GM18498 (cell line): ENCODE results near the gene GFRAL.
"Not testable (repeated sequence)": the region's sequence is repeated elsewhere in the genome, so short reads cannot be mapped to it uniquely, and the experiment has no call there.

Experiments
- ATAC-seq: cut with Tn5 transposase; IDR thresholded peaks from one replicate; pipeline ENCODE4 v1.9.1; 2021; ENCODE audit warnings: mild to moderate bottlenecking, moderate library complexity; ENCODE audit not compliant: unreplicated experiment

Gene GFRAL

GRCh38 chr6:55327169-55327568, at the start of gene GFRAL:
GFRAL (plus strand) TSS chr6:55327469; CDS start chr6:55327555, 86 bp downstream.
- no peak for ATAC-seq

GRCh38 chr6:55277646-55278045, 49.6 kb upstream of the GFRAL start:
- ATAC-seq: no peak

- no peak for ATAC-seq
Measured at GRCh38 chr6:55281215-55281614, 46.1 kb upstream of the GFRAL start.

GRCh38 chr6:55282115-55282514, 45.2 kb upstream of the GFRAL start:
- no peak for ATAC-seq

- ATAC-seq: peak; percentile 46
Measured at GRCh38 chr6:55286824-55287223, 40.4 kb upstream of the GFRAL start.

- no peak for ATAC-seq
Measured at GRCh38 chr6:55290736-55291135, 36.5 kb upstream of the GFRAL start.

- no peak for ATAC-seq
Measured at GRCh38 chr6:55293116-55293515, 34.2 kb upstream of the GFRAL start.

GRCh38 chr6:55297214-55297613, 30.1 kb upstream of the GFRAL start:
- ATAC-seq: not testable (repeated sequence)

- ATAC-seq: no peak
Measured at GRCh38 chr6:55299286-55299985, 27.8 kb upstream of the GFRAL start.

- ATAC-seq: no peak
Measured at GRCh38 chr6:55304747-55305146, 22.5 kb upstream of the GFRAL start.

- ATAC-seq: no peak
Measured at GRCh38 chr6:55319961-55320695, 7.1 kb upstream of the GFRAL start.

GRCh38 chr6:55320696-55321086, 6.6 kb upstream of the GFRAL start:
- ATAC-seq: no peak

GRCh38 chr6:55377150-55377549, 49.9 kb downstream of the GFRAL start:
- no peak for ATAC-seq

- ATAC-seq: no peak
Measured at GRCh38 chr6:55379471-55379870, 52.2 kb downstream of the GFRAL start.

- no peak for ATAC-seq
Measured at GRCh38 chr6:55379895-55380294, 52.6 kb downstream of the GFRAL start.

- ATAC-seq: no peak
Measured at GRCh38 chr6:55388211-55388610, 60.9 kb downstream of the GFRAL start.

- ATAC-seq: no peak
Measured at GRCh38 chr6:55395871-55396270, 68.6 kb downstream of the GFRAL start.

GRCh38 chr6:55397986-55398385, 70.7 kb downstream of the GFRAL start:
- no peak for ATAC-seq

- ATAC-seq: no peak
Measured at GRCh38 chr6:55399351-55399750, 72.1 kb downstream of the GFRAL start.

- no peak for ATAC-seq
Measured at GRCh38 chr6:55405474-55406235, 78.4 kb downstream of the GFRAL start.

- ATAC-seq: no peak
Measured at GRCh38 chr6:55410674-55411073, 83.4 kb downstream of the GFRAL start.

- ATAC-seq: no peak
Measured at GRCh38 chr6:55423933-55424332, 96.7 kb downstream of the GFRAL start.
